Mucosa of descending colon (tissue), 3 donors: ENCODE measurements around the gene MUC5B. TPM values are rescaled to one million over a fixed set of nuclear protein-coding genes. Genes with fewer than 3 reads are reported as not detected.
"Not testable (repeated sequence)": the region's sequence is repeated elsewhere in the genome, so short reads cannot be mapped to it uniquely, and the experiment has no call there.

Source experiments
- ATAC-seq: fragments of 200-7000 bp; cut with Tn5 transposase; one replicate; pipeline ENCODE4 v1.9.1; 2020; ENCODE audit warnings: mild to moderate bottlenecking, moderate library complexity
- DNase-seq, 3 donors: peaks; one replicate each; pipeline ENCODE4 v3.0.0-alpha.2; 2020
- H3K36me3 ChIP-seq: fragments of 200-600 bp; one replicate; pipeline ENCODE4 v1.8.0; 2021; ENCODE audit warnings: low read depth, mild to moderate bottlenecking
- H3K4me1 ChIP-seq: fragments of 200-600 bp; one replicate; pipeline ENCODE4 v1.8.0; 2021; ENCODE audit warnings: low read depth, mild to moderate bottlenecking
- H3K4me3 ChIP-seq: fragments of 200-600 bp; one replicate; pipeline ENCODE4 v1.8.0; 2021; ENCODE audit warnings: mild to moderate bottlenecking
- H3K9me3 ChIP-seq: fragments of 200-600 bp; one replicate; pipeline ENCODE4 v1.8.0; 2021; ENCODE audit warnings: mild to moderate bottlenecking
- intact Hi-C, 2 donors: fragments of 100-400 bp; cut with DNase I in 1 of 2; cut with micrococcal nuclease in 1 of 2; formaldehyde crosslinking; loops; one replicate each; pipeline versions ENCODE4 v1.11.0 to v1.11.1; 2022; cut with DNase I, micrococcal nuclease
- total RNA-seq, 3 donors: library from RNA; stranded (reverse); fragmentation: NEBNext Ultra II Directional in 2 of 3; extraction: Animal tissue kit (Norgen Biotek cat#: 25700) in 2 of 3; gene quantifications; one replicate each; pipeline versions ENCODE4 v1.2.1 to v1.2.4, GENCODE V29; 2021 to 2023
- TF ChIP-seq, protein P1 (sequence below): fragments of 200-600 bp; IDR thresholded peaks from one replicate; pipeline ENCODE4 v1.8.0; 2022; ENCODE audit warnings: antibody characterized with exemption, mild to moderate bottlenecking
- donor health status: DM: no; HTN: no; CAD: no; lungs with moderate emphysema.
- donor health status: DM: no; HTN: no; CAD: no.
- donor health status: DM: no; HTN: yes; CAD: no.

Gene MUC5B
- total RNA-seq, 3 donors from 2014 or later = 133 to 431 (median 135) TPM

DNA sequence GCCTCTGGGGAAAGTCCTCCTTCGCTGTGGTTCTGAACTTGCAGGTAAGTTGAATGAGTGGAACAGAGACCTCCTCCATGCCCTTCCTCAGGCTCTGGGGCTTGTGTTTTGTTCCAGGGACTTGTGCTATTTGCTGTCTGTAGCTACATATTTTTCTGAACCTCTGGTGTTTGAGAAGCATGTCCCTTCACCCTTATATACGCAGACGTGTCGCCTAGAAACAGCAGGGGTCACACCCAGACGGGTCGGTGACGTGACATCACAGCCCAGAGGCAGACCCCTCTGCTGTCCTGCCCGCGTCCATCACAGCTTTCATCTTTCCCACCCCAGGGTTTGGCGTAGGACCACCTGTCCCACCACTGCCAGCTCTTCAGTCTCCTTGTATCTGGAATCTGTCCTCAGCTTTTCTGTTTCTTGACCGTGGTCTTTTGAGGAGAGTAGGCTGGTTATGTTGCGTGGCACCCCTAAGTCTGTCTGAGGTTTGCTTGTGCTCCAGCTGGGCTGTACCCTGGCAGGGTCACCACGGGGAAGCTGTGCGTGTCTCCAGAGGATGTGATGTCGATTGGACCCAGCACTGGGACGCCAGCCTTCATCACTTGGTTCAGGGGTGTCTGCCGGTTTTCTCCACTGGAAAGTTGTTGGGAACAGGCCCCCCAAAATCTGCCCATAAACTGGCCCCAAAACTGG, 13.4 kb upstream of the MUC5B start:
- intact Hi-C loops = loop anchor here in 1 of 2 donors (10.0 kb wide), 1 partner anchor 305 kb away; no protein-coding TSS in a partner anchor
- Histone ChIP-seq H3K4me1 (no peaks in the 10 kb centered on the region), H3K9me3 (peaks cover 16% of the 10 kb centered on the region), H3K4me3 (no peak overlapping the region), H3K36me3 (no peaks in the 10 kb centered on the region)
- TF ChIP-seq, protein P1, sequence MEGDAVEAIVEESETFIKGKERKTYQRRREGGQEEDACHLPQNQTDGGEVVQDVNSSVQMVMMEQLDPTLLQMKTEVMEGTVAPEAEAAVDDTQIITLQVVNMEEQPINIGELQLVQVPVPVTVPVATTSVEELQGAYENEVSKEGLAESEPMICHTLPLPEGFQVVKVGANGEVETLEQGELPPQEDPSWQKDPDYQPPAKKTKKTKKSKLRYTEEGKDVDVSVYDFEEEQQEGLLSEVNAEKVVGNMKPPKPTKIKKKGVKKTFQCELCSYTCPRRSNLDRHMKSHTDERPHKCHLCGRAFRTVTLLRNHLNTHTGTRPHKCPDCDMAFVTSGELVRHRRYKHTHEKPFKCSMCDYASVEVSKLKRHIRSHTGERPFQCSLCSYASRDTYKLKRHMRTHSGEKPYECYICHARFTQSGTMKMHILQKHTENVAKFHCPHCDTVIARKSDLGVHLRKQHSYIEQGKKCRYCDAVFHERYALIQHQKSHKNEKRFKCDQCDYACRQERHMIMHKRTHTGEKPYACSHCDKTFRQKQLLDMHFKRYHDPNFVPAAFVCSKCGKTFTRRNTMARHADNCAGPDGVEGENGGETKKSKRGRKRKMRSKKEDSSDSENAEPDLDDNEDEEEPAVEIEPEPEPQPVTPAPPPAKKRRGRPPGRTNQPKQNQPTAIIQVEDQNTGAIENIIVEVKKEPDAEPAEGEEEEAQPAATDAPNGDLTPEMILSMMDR = no peak
- ATAC-seq = no peak
- DNase-seq = peak in 2 of 3 donors; percentile 12 to 21

DNA sequence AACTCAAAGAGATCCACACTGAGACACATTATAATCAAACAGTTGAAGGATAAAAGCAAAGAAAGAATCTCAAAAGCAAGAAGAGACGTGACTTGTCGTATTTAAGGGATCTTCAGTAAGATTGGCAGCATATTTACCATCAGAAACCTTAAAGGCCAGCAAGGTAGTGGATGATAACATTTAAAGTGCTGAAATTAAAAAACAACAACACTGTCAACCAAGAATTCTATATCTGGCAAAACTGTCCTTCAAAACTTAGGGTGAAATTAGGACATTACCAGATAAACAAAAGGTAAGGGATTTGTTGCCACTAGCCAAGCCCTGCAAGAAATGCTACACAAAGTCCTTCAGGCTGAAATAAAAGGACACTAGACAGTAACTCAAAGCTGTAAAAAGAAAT, 11.0 kb upstream of the MUC5B start:
- ATAC-seq = no peak
- intact Hi-C loops = no loop called here
- H3K4me1 ChIP-seq = no peaks in the 10 kb centered on the region
- peaks cover 16% of the 10 kb centered on the region for H3K9me3 ChIP-seq
- DNase-seq = no peak
- no peak overlapping the region for H3K4me3 ChIP-seq
- no peaks in the 10 kb centered on the region for H3K36me3 ChIP-seq
- TF ChIP-seq, protein P1 = no peak

DNA sequence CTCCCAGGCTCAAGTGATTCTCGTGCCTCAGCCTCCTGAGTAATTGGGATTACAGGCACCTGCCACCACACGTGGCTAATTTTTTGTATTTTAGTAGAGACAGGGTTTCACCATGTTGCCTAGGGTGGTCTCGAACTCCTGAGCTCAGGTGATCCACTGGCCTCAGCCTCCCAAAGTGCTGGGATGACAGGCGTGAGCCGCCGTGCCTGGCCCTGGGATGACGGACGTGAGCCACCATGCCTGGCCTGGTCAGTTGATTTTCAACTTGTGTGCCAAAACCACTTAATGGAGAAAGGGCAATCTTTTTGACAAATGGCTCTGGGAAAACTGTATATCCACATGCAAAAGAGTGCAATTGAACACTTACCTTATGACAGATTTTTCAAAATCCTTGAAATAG, 7.0 kb upstream of the MUC5B start:
- Histone ChIP-seq H3K4me1 (peaks cover 13% of the 10 kb centered on the region), H3K9me3 (peaks cover 16% of the 10 kb centered on the region)
- ATAC-seq, H3K36me3 ChIP-seq, intact Hi-C loops, H3K4me3 ChIP-seq: not testable (repeated sequence)
- DNase-seq = peak in 1 of 3 donors; percentile 1

DNA sequence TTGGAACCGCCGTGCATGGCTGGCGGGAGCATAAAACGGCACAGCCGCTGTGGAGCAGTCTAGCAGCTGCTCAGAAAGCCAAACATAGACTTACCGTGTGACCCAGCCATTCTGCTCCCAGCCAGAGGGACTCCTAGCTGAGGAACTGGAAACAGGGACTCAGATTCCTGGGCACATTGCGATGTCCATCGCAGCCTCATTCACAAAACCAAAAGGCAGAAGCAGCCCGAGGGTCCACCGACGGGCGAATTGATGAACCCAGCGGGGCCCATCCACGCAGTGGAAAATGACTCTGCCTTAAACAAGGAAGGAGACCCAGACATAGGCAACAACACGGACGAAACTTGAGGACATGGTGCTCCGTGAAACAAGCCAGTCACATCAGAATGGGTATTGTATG, 5.7 kb upstream of the MUC5B start:
- TF ChIP-seq, protein P1 = no peak
- ATAC-seq (no peak), DNase-seq (peak in 1 of 3 donors; percentile 3)
- Histone ChIP-seq H3K9me3 (peaks cover 2% of the 10 kb centered on the region), H3K4me1 (peaks cover 22% of the 10 kb centered on the region), H3K36me3 (no peaks in the 10 kb centered on the region), H3K4me3 (no peak overlapping the region)
- intact Hi-C loops = no loop called here

DNA sequence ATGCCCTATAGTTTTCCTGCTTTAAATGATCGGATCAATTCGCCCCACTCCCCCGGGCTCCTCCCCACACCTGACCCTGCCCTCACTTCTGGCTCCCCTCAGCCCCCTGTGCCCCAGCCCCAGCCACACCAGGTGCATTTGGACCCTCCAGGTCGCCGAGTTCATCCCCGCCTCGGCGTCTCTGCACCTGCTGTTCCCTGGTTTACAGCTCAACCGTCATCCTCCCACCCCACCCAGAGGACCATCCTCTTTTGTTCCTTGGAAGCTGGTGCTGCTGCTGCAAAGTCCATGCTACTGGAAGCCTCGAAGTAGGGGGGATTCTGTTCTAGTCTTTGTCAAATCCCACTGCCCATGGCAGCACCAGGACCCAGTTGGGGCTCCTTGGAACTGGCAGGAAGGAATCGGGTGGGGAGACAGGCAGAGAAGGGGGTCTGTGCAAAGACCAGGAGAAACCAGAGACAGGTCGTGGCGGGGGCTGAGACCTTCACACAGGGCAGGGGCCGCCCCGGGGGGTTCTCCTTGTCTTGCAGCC, 4.5 kb upstream of the MUC5B start:
- H3K9me3 ChIP-seq = no peaks in the 10 kb centered on the region
- H3K36me3 ChIP-seq = no peaks in the 10 kb centered on the region
- intact Hi-C loops = no loop called here
- ATAC-seq (peak; percentile 46), DNase-seq (peak; percentile 62 to 75 (median 73))
- TF ChIP-seq, protein P1 = no peak
- peaks cover 33% of the 10 kb centered on the region for H3K4me1 ChIP-seq
- H3K4me3 ChIP-seq = no peak overlapping the region

DNA sequence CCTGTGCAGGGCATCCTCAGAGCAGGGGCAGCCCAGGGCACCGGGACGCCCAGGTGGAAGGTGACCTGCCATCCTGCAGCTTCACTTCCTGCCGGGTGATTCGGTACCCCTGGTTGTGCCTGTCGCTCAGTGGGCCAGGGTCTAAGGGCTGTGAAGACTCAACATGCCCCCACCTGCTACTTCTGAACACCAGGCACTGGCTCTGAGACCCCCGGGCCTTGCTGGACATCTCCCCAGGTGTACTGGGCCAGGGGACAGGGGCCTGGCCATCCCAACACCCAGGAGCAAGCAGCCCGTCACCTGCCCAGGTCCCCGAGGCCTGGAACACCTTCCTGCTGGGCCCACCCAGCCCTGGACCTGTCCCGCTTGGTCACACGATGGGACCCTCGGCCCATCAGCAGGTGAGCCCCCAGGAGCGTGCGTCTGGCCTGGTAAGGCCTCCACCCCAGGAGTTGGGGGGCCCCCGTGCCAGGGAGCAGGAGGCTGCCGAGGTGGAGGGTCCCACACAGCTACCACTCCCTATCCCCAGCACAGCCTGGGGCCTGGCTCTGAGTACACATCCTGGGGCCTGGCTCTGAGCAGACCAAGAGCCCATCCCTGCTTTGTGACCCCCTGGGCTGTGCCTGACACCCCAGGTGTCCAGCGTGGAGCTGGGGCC, 3.9 kb upstream of the MUC5B start:
- no peak for ATAC-seq
- peaks cover 35% of the 10 kb centered on the region for H3K4me1 ChIP-seq
- intact Hi-C loops = no loop called here

More for the DNA sequence above, 3.9 kb upstream of the MUC5B start:
- no peaks in the 10 kb centered on the region for H3K9me3 ChIP-seq
- DNase-seq = peak; percentile 14 to 50 (median 48)
- no peaks in the 10 kb centered on the region for H3K36me3 ChIP-seq
- TF ChIP-seq, protein P1 = no peak
- H3K4me3 ChIP-seq = no peak overlapping the region
